Measurements from ENCODE around the gene EFCAB6. TPM values are rescaled to one million over a fixed set of nuclear protein-coding genes. Genes with fewer than 3 reads are reported as not detected.

Gene EFCAB6
- total RNA-seq, 1 experiment from 2014 or later: 0.52 TPM

DNA sequence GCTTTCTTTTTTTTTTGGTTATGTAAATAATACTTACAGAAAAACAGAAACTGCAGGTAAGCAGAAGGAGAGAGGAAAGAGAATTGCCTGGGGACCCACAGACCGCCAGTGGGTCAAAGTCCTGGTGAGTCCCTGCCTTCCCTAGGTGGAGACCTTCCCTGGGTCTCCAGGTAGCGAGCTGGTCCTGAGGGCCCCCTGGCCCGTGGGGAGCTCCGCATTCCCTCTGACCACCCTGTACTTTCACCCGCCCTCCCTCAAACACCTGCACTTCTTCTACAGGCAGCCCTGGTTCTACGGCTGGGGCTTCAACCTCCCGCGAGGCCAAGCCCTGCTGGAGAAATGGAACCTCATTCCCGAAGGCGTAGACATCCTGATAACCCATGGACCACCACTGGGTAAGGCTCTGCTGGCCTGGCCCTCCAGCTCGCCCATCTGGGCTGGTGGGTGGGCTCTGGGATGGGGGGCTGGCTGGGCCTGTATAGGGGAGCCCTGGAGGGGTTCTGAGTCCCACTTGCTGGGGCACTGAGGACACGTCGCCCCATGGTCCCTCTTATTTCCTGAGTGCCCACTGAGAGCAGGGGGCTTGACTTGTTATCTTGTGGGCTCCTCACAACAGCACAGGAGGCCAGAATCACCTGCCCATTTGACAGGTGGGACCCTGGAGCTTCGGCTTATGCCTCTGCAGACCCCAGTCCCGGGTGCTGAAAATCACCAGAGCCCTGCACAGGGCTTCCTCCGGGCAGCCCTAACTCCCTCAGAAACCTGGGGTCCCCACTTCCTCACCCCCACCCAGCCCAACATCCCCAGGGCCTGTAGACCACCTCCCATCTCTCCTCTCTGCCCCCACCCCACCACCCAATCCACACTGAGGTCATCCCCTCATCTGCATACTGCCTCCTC, 313.9 kb downstream of the EFCAB6 start:
- no TSS peak for BruUV-seq (replicated peaks)
- Histone ChIP-seq H3K4me3 (replicated peaks in 1 of 2; ENCODE audit: low read depth in 1 of 2, low read length in 2 of 2) (no peak overlapping the region), H3K4me1 (ENCODE audit: control insufficient read depth in 1 of 2, insufficient read depth in 2 of 2, low read length in 2 of 2) (no peaks in the 10 kb centered on the region), H3K9me2 (ENCODE audit: insufficient read depth) (no peaks in the 10 kb centered on the region), H3K27ac (ENCODE audit: low read depth, low read length) (no peak overlapping the region), H3K9me3 (ENCODE audit: control insufficient read depth in 1 of 2, insufficient read depth in 1 of 2, low read depth in 1 of 2, low read length in 2 of 2) (no peaks in the 10 kb centered on the region), H3K4me2 (ENCODE audit: low read length) (no peak overlapping the region), H3K27me3 (ENCODE audit: insufficient read depth, low read length) (no peaks in the 10 kb centered on the region), H2AFZ (ENCODE audit: low read depth, low read length, poor library complexity, severe bottlenecking) (no peak overlapping the region), H3K36me3 (ENCODE audit: control insufficient read depth in 1 of 2, insufficient read depth in 2 of 2, low read length in 2 of 2) (no peaks in the 10 kb centered on the region), H3K79me2 (ENCODE audit: insufficient read depth, low read length) (no peaks in the 10 kb centered on the region), H3K9ac (ENCODE audit: low read length) (no peak overlapping the region), H4K20me1 (ENCODE audit: insufficient read depth) (no peaks in the 10 kb centered on the region)
- DNase-seq (ENCODE audit: low read depth, low spot score) (no peak), ATAC-seq (no peak)
- TF ChIP-seq POLR2A (IDR thresholded peaks at IDR 0.05; ENCODE audit: borderline replicate concordance, extremely low read depth, insufficient read depth, insufficient read length): no peak
- no peak for TF ChIP-seq EZH2phosphoT487 (IDR thresholded peaks at IDR 0.05; ENCODE audit: borderline replicate concordance)
- RAD21 ChIA-PET (ENCODE audit: low non-redundant PET in 1 of 2, low total read pairs in 2 of 2, uncharacterized antibody in 2 of 2, unreplicated experiment in 2 of 2): no interaction called here
- intact Hi-C loops (cut with micrococcal nuclease): no loop called here
- CTCF ChIA-PET: no interaction called here
- POLR2A ChIA-PET: no interaction called here

DNA sequence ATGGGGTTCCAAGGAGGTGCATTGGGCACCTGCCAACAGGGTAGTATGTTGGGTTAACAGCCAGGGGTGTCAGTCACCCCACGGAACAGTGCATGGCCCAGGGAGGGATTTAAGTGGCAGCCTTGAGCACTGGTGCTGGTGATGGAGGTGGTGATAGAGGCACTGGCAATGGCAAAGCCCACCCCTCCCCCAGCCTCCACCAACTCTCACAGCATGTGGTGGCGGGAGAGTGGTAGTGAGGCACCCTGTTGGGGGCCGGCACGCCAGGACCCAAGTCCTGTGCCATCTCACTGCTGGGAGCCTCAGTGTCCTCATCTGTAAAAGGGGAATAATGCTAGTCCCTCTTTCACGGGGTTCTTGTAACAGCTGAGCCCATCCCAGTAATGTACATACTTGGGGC, 318.8 kb downstream of the EFCAB6 start:
- ChIA-PET CTCF (no interaction called here), POLR2A (no interaction called here), RAD21 (ENCODE audit: low non-redundant PET in 1 of 2, low total read pairs in 2 of 2, uncharacterized antibody in 2 of 2, unreplicated experiment in 2 of 2) (no interaction called here)
- Histone ChIP-seq H3K9ac (ENCODE audit: low read length) (no peak overlapping the region), H2AFZ (ENCODE audit: low read depth, low read length, poor library complexity, severe bottlenecking) (no peak overlapping the region), H3K9me3 (ENCODE audit: control insufficient read depth in 1 of 2, insufficient read depth in 1 of 2, low read depth in 1 of 2, low read length in 2 of 2) (no peaks in the 10 kb centered on the region), H3K27ac (ENCODE audit: low read depth, low read length) (no peak overlapping the region), H3K4me2 (ENCODE audit: low read length) (no peak overlapping the region), H3K9me2 (ENCODE audit: insufficient read depth) (no peaks in the 10 kb centered on the region), H4K20me1 (ENCODE audit: insufficient read depth) (no peaks in the 10 kb centered on the region), H3K4me1 (ENCODE audit: control insufficient read depth in 1 of 2, insufficient read depth in 2 of 2, low read length in 2 of 2) (no peaks in the 10 kb centered on the region), H3K4me3 (replicated peaks in 1 of 2; ENCODE audit: low read depth in 1 of 2, low read length in 2 of 2) (no peak overlapping the region), H3K36me3 (ENCODE audit: control insufficient read depth in 1 of 2, insufficient read depth in 2 of 2, low read length in 2 of 2) (no peaks in the 10 kb centered on the region), H3K79me2 (ENCODE audit: insufficient read depth, low read length) (no peaks in the 10 kb centered on the region), H3K27me3 (ENCODE audit: insufficient read depth, low read length) (0 out of 2 replicates have a peak, but pooled peaks cover 4% of the 10 kb centered on the region)
- no peak for ATAC-seq
- no TSS peak for BruUV-seq (replicated peaks)
- DNase-seq (ENCODE audit: low read depth, low spot score): no peak
- intact Hi-C loops (cut with micrococcal nuclease): no loop called here
- TF ChIP-seq YY1 (IDR thresholded peaks at IDR 0.05; ENCODE audit: extremely low read depth, insufficient replicate concordance, low read depth, low read length): no peak
- no peak for TF ChIP-seq EGR1 (IDR thresholded peaks at IDR 0.05; ENCODE audit: low read depth)
- no peak for TF ChIP-seq ELF1 (IDR thresholded peaks at IDR 0.05; ENCODE audit: borderline replicate concordance, low read depth)
- TF ChIP-seq FOSL1 (IDR thresholded peaks at IDR 0.05; ENCODE audit: low read depth): no peak
- no peak for TF ChIP-seq POLR2AphosphoS5 (IDR thresholded peaks at IDR 0.05; ENCODE audit: low read depth, low read length)
- TF ChIP-seq CBX3 (IDR thresholded peaks at IDR 0.05; ENCODE audit: low read depth): no peak
- TF ChIP-seq, protein P1, sequence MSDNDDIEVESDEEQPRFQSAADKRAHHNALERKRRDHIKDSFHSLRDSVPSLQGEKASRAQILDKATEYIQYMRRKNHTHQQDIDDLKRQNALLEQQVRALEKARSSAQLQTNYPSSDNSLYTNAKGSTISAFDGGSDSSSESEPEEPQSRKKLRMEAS (IDR thresholded peaks at IDR 0.05): no peak
- TF ChIP-seq ZNF274 (IDR thresholded peaks at IDR 0.05; ENCODE audit: low read depth, low read length): no peak
- no peak for TF ChIP-seq SIN3A (IDR thresholded peaks at IDR 0.05; ENCODE audit: low read depth)
- no peak for TF ChIP-seq EZH2 (IDR thresholded peaks at IDR 0.05)
- TF ChIP-seq POLR2A (IDR thresholded peaks at IDR 0.05; ENCODE audit: borderline replicate concordance, extremely low read depth, insufficient read depth, insufficient read length): no peak
- no peak for TF ChIP-seq RAD21 (IDR thresholded peaks at IDR 0.05; ENCODE audit: low read depth)
